ENCODE measurements around the gene SUSD1. TPM values are rescaled to one million over a fixed set of nuclear protein-coding genes. Genes with fewer than 3 reads are reported as not detected.
A peak's percentile ranks its signal among the peaks of the same experiment; 100 is the strongest.

The SUSD1 gene
- total and polyA plus RNA-seq, 2 of the 13 experiments (the other 11 are each of a cell fraction or from before 2014, with no cell fraction given): 25.9 to 32.3 TPM

DNA sequence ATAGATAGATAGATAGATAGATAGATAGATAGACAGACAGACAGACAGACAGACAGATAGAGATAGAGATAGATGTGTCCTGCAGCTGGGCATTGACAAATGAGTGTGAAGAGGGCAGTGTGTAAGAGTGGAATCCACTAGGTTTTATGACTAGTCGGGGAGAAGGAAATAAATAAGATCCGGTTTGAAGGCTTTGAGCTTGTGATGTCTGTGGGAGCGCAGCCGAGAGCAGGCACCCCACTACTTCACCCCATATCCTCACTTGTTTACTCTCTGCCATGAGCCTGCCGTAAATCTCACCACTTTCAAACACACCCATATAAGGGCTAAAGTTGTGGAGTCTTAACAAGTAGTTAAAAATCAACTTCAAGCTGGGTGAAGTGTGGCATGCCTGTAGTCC is 1.4 kb upstream of the SUSD1 start (continued):
- no peak for TF ChIP-seq NR2C2 (CRISPR knock-in tag; IDR thresholded peaks at IDR 0.05; ENCODE audit: borderline replicate concordance)
- no peak for TF ChIP-seq ZSCAN9 (CRISPR knock-in tag; IDR thresholded peaks at IDR 0.05; ENCODE audit: borderline replicate concordance)
- TF ChIP-seq, protein P1, sequence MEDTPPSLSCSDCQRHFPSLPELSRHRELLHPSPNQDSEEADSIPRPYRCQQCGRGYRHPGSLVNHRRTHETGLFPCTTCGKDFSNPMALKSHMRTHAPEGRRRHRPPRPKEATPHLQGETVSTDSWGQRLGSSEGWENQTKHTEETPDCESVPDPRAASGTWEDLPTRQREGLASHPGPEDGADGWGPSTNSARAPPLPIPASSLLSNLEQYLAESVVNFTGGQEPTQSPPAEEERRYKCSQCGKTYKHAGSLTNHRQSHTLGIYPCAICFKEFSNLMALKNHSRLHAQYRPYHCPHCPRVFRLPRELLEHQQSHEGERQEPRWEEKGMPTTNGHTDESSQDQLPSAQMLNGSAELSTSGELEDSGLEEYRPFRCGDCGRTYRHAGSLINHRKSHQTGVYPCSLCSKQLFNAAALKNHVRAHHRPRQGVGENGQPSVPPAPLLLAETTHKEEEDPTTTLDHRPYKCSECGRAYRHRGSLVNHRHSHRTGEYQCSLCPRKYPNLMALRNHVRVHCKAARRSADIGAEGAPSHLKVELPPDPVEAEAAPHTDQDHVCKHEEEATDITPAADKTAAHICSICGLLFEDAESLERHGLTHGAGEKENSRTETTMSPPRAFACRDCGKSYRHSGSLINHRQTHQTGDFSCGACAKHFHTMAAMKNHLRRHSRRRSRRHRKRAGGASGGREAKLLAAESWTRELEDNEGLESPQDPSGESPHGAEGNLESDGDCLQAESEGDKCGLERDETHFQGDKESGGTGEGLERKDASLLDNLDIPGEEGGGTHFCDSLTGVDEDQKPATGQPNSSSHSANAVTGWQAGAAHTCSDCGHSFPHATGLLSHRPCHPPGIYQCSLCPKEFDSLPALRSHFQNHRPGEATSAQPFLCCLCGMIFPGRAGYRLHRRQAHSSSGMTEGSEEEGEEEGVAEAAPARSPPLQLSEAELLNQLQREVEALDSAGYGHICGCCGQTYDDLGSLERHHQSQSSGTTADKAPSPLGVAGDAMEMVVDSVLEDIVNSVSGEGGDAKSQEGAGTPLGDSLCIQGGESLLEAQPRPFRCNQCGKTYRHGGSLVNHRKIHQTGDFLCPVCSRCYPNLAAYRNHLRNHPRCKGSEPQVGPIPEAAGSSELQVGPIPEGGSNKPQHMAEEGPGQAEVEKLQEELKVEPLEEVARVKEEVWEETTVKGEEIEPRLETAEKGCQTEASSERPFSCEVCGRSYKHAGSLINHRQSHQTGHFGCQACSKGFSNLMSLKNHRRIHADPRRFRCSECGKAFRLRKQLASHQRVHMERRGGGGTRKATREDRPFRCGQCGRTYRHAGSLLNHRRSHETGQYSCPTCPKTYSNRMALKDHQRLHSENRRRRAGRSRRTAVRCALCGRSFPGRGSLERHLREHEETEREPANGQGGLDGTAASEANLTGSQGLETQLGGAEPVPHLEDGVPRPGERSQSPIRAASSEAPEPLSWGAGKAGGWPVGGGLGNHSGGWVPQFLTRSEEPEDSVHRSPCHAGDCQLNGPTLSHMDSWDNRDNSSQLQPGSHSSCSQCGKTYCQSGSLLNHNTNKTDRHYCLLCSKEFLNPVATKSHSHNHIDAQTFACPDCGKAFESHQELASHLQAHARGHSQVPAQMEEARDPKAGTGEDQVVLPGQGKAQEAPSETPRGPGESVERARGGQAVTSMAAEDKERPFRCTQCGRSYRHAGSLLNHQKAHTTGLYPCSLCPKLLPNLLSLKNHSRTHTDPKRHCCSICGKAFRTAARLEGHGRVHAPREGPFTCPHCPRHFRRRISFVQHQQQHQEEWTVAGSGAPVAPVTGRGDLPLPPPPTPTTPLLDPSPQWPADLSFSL (CRISPR knock-in tag; IDR thresholded peaks at IDR 0.05): no peak
- no peak for TF ChIP-seq AGO2 (optimal IDR thresholded peaks at IDR 0.05; ENCODE audit: low read depth, low read length)
- TF ChIP-seq ZBTB7A (CRISPR knock-in tag; IDR thresholded peaks at IDR 0.05): no peak
- no peak for TF ChIP-seq GLI4 (CRISPR knock-in tag; IDR thresholded peaks at IDR 0.05; ENCODE audit: borderline replicate concordance)
- TF ChIP-seq, protein P2, sequence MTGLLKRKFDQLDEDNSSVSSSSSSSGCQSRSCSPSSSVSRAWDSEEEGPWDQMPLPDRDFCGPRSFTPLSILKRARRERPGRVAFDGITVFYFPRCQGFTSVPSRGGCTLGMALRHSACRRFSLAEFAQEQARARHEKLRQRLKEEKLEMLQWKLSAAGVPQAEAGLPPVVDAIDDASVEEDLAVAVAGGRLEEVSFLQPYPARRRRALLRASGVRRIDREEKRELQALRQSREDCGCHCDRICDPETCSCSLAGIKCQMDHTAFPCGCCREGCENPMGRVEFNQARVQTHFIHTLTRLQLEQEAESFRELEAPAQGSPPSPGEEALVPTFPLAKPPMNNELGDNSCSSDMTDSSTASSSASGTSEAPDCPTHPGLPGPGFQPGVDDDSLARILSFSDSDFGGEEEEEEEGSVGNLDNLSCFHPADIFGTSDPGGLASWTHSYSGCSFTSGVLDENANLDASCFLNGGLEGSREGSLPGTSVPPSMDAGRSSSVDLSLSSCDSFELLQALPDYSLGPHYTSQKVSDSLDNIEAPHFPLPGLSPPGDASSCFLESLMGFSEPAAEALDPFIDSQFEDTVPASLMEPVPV (CRISPR knock-in tag; IDR thresholded peaks at IDR 0.05): no peak
- TF ChIP-seq, protein P3, sequence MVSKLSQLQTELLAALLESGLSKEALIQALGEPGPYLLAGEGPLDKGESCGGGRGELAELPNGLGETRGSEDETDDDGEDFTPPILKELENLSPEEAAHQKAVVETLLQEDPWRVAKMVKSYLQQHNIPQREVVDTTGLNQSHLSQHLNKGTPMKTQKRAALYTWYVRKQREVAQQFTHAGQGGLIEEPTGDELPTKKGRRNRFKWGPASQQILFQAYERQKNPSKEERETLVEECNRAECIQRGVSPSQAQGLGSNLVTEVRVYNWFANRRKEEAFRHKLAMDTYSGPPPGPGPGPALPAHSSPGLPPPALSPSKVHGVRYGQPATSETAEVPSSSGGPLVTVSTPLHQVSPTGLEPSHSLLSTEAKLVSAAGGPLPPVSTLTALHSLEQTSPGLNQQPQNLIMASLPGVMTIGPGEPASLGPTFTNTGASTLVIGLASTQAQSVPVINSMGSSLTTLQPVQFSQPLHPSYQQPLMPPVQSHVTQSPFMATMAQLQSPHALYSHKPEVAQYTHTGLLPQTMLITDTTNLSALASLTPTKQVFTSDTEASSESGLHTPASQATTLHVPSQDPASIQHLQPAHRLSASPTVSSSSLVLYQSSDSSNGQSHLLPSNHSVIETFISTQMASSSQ (IDR thresholded peaks at IDR 0.05; ENCODE audit: low read depth): 0 out of 2 replicates have a peak, but pooled peaks have one; percentile 29
- TF ChIP-seq, protein P3 (CRISPR knock-in tag; IDR thresholded peaks at IDR 0.05; ENCODE audit: borderline replicate concordance): no peak
- TF ChIP-seq, protein P4, sequence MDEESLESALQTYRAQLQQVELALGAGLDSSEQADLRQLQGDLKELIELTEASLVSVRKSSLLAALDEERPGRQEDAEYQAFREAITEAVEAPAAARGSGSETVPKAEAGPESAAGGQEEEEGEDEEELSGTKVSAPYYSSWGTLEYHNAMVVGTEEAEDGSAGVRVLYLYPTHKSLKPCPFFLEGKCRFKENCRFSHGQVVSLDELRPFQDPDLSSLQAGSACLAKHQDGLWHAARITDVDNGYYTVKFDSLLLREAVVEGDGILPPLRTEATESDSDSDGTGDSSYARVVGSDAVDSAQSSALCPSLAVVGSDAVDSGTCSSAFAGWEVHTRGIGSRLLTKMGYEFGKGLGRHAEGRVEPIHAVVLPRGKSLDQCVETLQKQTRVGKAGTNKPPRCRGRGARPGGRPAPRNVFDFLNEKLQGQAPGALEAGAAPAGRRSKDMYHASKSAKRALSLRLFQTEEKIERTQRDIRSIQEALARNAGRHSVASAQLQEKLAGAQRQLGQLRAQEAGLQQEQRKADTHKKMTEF (CRISPR knock-in tag; IDR thresholded peaks at IDR 0.05): 0 out of 2 replicates have a peak, but pooled peaks have one; percentile 26

Measured in HepG2 (cell line).